CD4-positive, alpha-beta T cell (primary cell): ENCODE results near the gene PRUNE1. TPM values are rescaled to one million over a fixed set of nuclear protein-coding genes. Genes with fewer than 3 reads are reported as not detected.
A peak's percentile ranks its signal among the peaks of the same experiment; 100 is the strongest.

ENCODE experiments used
- ATAC-seq: fragments of 200-7000 bp; cut with Tn5 transposase; one replicate; pipeline ENCODE4 v1.10.0; 2022; ENCODE audit warnings: mild to moderate bottlenecking; ENCODE audit not compliant: poor library complexity
- CTCF ChIA-PET: fragments of 350-600 bp; sonication (Branson Sonifier 250); formaldehyde crosslinking; loops from one replicate; lab custom pipeline; 2021; ENCODE audit warnings: antibody characterized with exemption, inconsistent platforms; lab: Charles Lee
- POLR2A ChIA-PET: fragments of 350-600 bp; sonication (Branson Sonifier 250); formaldehyde crosslinking; loops from one replicate; lab custom pipeline; 2021; ENCODE audit warnings: antibody characterized with exemption, inconsistent platforms; lab: Charles Lee
- DNase-seq, 14 experiments: peaks; one replicate each; pipeline ENCODE4 v3.0.0-alpha.2; 2013 to 2020; ENCODE audit warnings: mixed read lengths in 2 of 14
- H3K27ac ChIP-seq, 2 donors: one replicate each; pipeline versions ENCODE4 v1.5.1 to v1.7.0; 2013; ENCODE audit warnings: low read length in 2 of 2, low read depth in 1 of 2, mild to moderate bottlenecking in 1 of 2
- H3K27me3 ChIP-seq, 2 experiments: 1 replicate in 1 of 2; 2 replicates in 1 of 2; pipeline versions ENCODE4 v1.6.1 to v1.7.0; 2013; ENCODE audit warnings: low read length in 2 of 2, control low read depth in 1 of 2, mild to moderate bottlenecking in 1 of 2, moderate library complexity in 1 of 2; ENCODE audit not compliant: insufficient read depth in 2 of 2, control insufficient read depth in 1 of 2
- H3K36me3 ChIP-seq: one replicate; pipeline ENCODE4 v1.6.1; 2013; ENCODE audit warnings: low read length, control low read depth; ENCODE audit not compliant: insufficient read depth
- H3K4me1 ChIP-seq: one replicate; pipeline ENCODE4 v1.6.1; 2013; ENCODE audit warnings: low read length, control low read depth; ENCODE audit not compliant: insufficient read depth
- H3K4me3 ChIP-seq: one replicate; pipeline ENCODE4 v1.5.1; 2013; ENCODE audit warnings: mild to moderate bottlenecking, low read length, moderate library complexity
- H3K9me3 ChIP-seq, 2 experiments: 1 replicate in 1 of 2; 2 replicates in 1 of 2; pipeline versions ENCODE4 v1.6.1 to v1.7.0; 2013; ENCODE audit warnings: low read length in 2 of 2, mild to moderate bottlenecking in 2 of 2, control low read depth in 1 of 2, moderate library complexity in 1 of 2; ENCODE audit not compliant: control insufficient read depth in 1 of 2, insufficient read depth in 1 of 2
- H3K27ac Mint-ChIP-seq: one replicate; pipeline ENCODE4 v1.8.0; 2020; ENCODE audit warnings: mixed read lengths
- H3K27me3 Mint-ChIP-seq: one replicate; pipeline ENCODE4 v1.8.0; 2021; ENCODE audit warnings: mixed read lengths
- H3K36me3 Mint-ChIP-seq: one replicate; pipeline ENCODE4 v1.8.0; 2021; ENCODE audit warnings: low read depth, mixed read lengths
- H3K4me1 Mint-ChIP-seq: one replicate; pipeline ENCODE4 v1.8.0; 2021; ENCODE audit warnings: low read depth, mixed read lengths
- H3K4me3 Mint-ChIP-seq: one replicate; pipeline ENCODE4 v1.8.0; 2020; ENCODE audit warnings: mild to moderate bottlenecking, mixed read lengths
- H3K9me3 Mint-ChIP-seq: one replicate; pipeline ENCODE4 v1.8.0; 2020; ENCODE audit warnings: mixed read lengths
- intact Hi-C, 2 experiments: fragments of 100-400 bp; cut with DNase I in 1 of 2; cut with micrococcal nuclease in 1 of 2; formaldehyde crosslinking; loops; one replicate each; pipeline versions ENCODE4 v1.15.1 to v1.9.0; 2023 to 2025; cut with DNase I, micrococcal nuclease
- total RNA-seq, 174 experiments: library from RNA in 2 of 174; stranded (reverse) in 2 of 174; gene quantifications; one replicate each; pipeline ENCODE4 v1.2.3 and lab custom pipeline; 2021 to 2026
- TF ChIP-seq, protein P1 (sequence below): fragments of 200-600 bp; IDR thresholded peaks from one replicate; pipeline ENCODE4 v1.8.0; 2022; ENCODE audit warnings: antibody characterized with exemption, mild to moderate bottlenecking

The PRUNE1 gene
- total RNA-seq, 2 experiments from 2014 or later = 10.9 to 12.1 TPM

DNA sequence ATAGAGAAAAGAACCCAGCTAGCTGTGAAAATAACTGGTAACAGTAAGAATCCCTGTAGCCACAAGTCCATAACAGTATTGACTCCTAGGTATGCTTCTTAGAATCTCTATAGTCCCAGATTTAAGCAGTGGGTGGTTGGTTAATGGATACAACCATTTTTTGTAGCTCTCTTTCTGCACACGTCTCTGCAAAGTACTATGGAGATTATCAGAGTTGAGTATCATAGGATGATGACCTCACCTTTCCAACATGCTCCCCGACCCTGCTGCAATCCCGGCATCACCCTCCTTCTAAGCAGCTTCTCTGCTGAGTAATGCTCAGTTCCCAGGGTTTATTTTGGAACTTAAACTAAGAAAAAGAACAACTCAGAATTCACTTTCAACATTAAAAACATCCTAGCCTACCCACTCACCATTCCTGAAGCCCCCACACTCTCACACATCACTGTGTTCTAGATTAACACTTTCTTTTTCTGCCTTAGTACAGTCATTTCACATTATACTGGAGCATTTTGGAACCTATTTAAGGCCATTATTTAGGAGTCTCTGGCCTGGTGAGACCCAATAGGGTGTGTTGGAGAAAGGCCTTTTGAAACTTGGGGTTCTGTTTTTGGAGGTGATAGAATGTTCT lies 54.6 kb downstream of the PRUNE1 start:
- intact Hi-C loops = no loop called here
- peak overlapping the region; percentile 6 for H3K4me3 Mint-ChIP-seq
- no peaks in the 10 kb centered on the region for H3K27me3 ChIP-seq
- ChIA-PET CTCF (interaction anchor here (0.7 to 1.9 kb wide), 2 partner anchors 8 to 39 kb away, joined by 4 to 11 read pairs; partner anchors contain the start of gene GABPB2), POLR2A (interaction anchor here (1.1 to 7.1 kb wide), 2 partner anchors 14 to 15 kb away, joined by 3 to 144 read pairs; partner anchors contain the start of gene C1orf56)
- H3K27me3 Mint-ChIP-seq = no peaks in the 10 kb centered on the region
- TF ChIP-seq, protein P1, sequence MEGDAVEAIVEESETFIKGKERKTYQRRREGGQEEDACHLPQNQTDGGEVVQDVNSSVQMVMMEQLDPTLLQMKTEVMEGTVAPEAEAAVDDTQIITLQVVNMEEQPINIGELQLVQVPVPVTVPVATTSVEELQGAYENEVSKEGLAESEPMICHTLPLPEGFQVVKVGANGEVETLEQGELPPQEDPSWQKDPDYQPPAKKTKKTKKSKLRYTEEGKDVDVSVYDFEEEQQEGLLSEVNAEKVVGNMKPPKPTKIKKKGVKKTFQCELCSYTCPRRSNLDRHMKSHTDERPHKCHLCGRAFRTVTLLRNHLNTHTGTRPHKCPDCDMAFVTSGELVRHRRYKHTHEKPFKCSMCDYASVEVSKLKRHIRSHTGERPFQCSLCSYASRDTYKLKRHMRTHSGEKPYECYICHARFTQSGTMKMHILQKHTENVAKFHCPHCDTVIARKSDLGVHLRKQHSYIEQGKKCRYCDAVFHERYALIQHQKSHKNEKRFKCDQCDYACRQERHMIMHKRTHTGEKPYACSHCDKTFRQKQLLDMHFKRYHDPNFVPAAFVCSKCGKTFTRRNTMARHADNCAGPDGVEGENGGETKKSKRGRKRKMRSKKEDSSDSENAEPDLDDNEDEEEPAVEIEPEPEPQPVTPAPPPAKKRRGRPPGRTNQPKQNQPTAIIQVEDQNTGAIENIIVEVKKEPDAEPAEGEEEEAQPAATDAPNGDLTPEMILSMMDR = no peak
- H3K27ac ChIP-seq = no peak overlapping the region
- DNase-seq = no peak
- H3K36me3 Mint-ChIP-seq = peaks cover 19% of the 10 kb centered on the region
- peaks cover 4% of the 10 kb centered on the region for H3K36me3 ChIP-seq
- H3K4me3 ChIP-seq = no peak overlapping the region
- H3K27ac Mint-ChIP-seq = no peak overlapping the region
- H3K4me1 ChIP-seq = peaks cover 12% of the 10 kb centered on the region
- H3K4me1 Mint-ChIP-seq = peaks cover 23% of the 10 kb centered on the region
- H3K9me3 ChIP-seq = no peaks in the 10 kb centered on the region
- H3K9me3 Mint-ChIP-seq = no peaks in the 10 kb centered on the region
- no peak for ATAC-seq

DNA sequence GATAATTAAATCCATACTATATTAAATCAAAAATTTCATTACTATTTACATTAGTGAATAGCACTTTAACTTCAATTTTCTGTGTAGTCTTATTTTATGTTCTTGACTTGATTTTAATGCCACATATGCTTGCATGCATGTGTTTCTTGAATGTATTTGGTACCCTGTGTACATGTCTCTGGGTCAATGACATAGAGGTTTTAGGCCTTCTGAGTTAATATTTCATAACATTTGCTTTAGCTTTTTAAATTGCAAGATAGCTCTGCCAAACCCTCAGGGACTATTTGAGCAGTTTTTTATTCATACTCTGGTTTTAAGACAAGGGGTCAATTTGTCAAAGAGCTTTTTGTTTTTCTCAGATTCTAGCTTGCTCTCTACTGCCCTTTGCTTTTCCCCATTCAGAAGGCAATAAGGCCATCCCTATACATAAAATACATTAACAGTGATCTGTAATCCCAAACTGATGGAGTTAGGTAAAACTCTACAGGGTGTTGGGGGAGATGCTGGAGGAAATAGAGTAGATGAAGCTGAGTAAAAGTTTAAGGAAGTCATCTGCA lies 56.9 kb downstream of the PRUNE1 start:
- H3K27me3 Mint-ChIP-seq = no peaks in the 10 kb centered on the region
- no peaks in the 10 kb centered on the region for H3K27me3 ChIP-seq
- peaks cover 19% of the 10 kb centered on the region for H3K4me1 Mint-ChIP-seq
- ChIA-PET CTCF (interaction anchor here (2.4 kb wide), 1 partner anchor 40 kb away, joined by 8 read pairs; no protein-coding TSS in a partner anchor), POLR2A (interaction anchor here (1.0 to 1.4 kb wide), 4 partner anchors 9 to 92 kb away, joined by 3 to 6 read pairs (median 4); partner anchors contain the start of genes C1orf56 and TNFAIP8L2)
- no peaks in the 10 kb centered on the region for H3K36me3 ChIP-seq
- H3K27ac Mint-ChIP-seq = no peak overlapping the region
- no peak overlapping the region for H3K4me3 Mint-ChIP-seq
- H3K9me3 Mint-ChIP-seq = no peaks in the 10 kb centered on the region
- no peaks in the 10 kb centered on the region for H3K9me3 ChIP-seq
- H3K27ac ChIP-seq = no peak overlapping the region
- peaks cover 13% of the 10 kb centered on the region for H3K4me1 ChIP-seq
- no peak overlapping the region for H3K4me3 ChIP-seq
- intact Hi-C loops = no loop called here
- H3K36me3 Mint-ChIP-seq = peaks cover under 1% of the 10 kb centered on the region
- ATAC-seq (no peak), DNase-seq (no peak)
- TF ChIP-seq, protein P1 = no peak

DNA sequence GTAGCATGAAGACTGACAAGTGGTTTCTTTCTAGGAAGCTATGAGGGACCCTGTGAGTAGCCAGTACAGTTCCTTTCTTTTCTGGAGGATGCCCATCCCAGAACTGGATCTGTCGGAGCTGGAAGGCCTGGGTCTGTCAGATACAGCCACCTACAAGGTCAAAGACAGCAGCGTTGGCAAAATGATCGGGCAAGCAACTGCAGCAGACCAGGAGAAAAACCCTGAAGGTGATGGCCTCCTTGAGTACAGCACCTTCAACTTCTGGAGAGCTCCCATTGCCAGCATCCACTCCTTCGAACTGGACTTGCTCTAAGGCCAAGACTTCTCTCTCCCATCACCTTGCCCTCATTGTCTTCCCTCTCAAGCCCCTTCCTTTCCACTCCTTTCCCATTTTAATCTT lies 58.9 kb downstream of the PRUNE1 start:
- intact Hi-C loops = no loop called here
- DNase-seq (no peak), ATAC-seq (no peak)
- H3K9me3 Mint-ChIP-seq = no peaks in the 10 kb centered on the region
- H3K27ac Mint-ChIP-seq = no peak overlapping the region
- Histone ChIP-seq H3K27me3 (no peaks in the 10 kb centered on the region), H3K36me3 (no peaks in the 10 kb centered on the region), H3K4me1 (peaks cover 21% of the 10 kb centered on the region), H3K4me3 (no peak overlapping the region), H3K27ac (no peak overlapping the region), H3K9me3 (no peaks in the 10 kb centered on the region)
- peaks cover 17% of the 10 kb centered on the region for H3K4me1 Mint-ChIP-seq
- H3K27me3 Mint-ChIP-seq = no peaks in the 10 kb centered on the region
- POLR2A ChIA-PET = interaction anchor here (0.8 to 1.9 kb wide), 3 partner anchors 8 to 46 kb away, joined by 3 to 6 read pairs (median 4); partner anchors contain the start of gene CDC42SE1
- peaks cover 15% of the 10 kb centered on the region for H3K36me3 Mint-ChIP-seq
- CTCF ChIA-PET = interaction anchor here (0.6 to 1.4 kb wide), 3 partner anchors 8 to 43 kb away, joined by 3 to 8 read pairs (median 7); partner anchors contain the start of gene CDC42SE1
- TF ChIP-seq, protein P1 = no peak
- H3K4me3 Mint-ChIP-seq = peak overlapping the region; percentile 11
